ENCODE measurements around the gene SLC37A2. TPM values are rescaled to one million over a fixed set of nuclear protein-coding genes. Genes with fewer than 3 reads are reported as not detected.

Gene SLC37A2
- total and polyA plus RNA-seq, 2 of the 13 experiments (the other 11 are each of a cell fraction or from before 2014, with no cell fraction given): 4.6 to 7.1 TPM

GRCh38 chr11:125084057-125084416, 20.9 kb downstream of the SLC37A2 start:
- no peaks in the 10 kb centered on the region for H3K27me3 ChIP-seq (ENCODE audit: control insufficient read depth in 1 of 2, insufficient read depth in 2 of 2, low read length in 2 of 2)
- H3K9me3 ChIP-seq (ENCODE audit: low read length): no peaks in the 10 kb centered on the region
- TF ChIP-seq HNRNPUL1 (IDR thresholded peaks at IDR 0.05; ENCODE audit: low read depth, low read length) (no peak), PAX8 (CRISPR knock-in tag; IDR thresholded peaks at IDR 0.05; ENCODE audit: borderline replicate concordance) (no peak), IRF2 (CRISPR knock-in tag; IDR thresholded peaks at IDR 0.05) (no peak), ZNF766 (CRISPR knock-in tag; IDR thresholded peaks at IDR 0.05; ENCODE audit: borderline replicate concordance) (no peak), ZNF460 (CRISPR knock-in tag; IDR thresholded peaks at IDR 0.05; ENCODE audit: borderline replicate concordance) (no peak), MYNN (CRISPR knock-in tag; IDR thresholded peaks at IDR 0.05; ENCODE audit: low read depth) (no peak), DRAP1 (CRISPR knock-in tag; IDR thresholded peaks at IDR 0.05) (no peak), SRSF9 (IDR thresholded peaks at IDR 0.05; ENCODE audit: borderline replicate concordance, insufficient read depth, low read depth, low read length, poor library complexity, severe bottlenecking) (no peak), THAP11 (CRISPR knock-in tag; IDR thresholded peaks at IDR 0.05) (no peak), ARID2 (CRISPR knock-in tag; IDR thresholded peaks at IDR 0.05; ENCODE audit: borderline replicate concordance) (no peak), ZNF30 (CRISPR knock-in tag; IDR thresholded peaks at IDR 0.05) (no peak), SMARCE1 (IDR thresholded peaks at IDR 0.05; ENCODE audit: borderline replicate concordance) (no peak), ZNF207 (IDR thresholded peaks at IDR 0.05; ENCODE audit: borderline replicate concordance) (no peak)
- TF ChIP-seq, protein P1, sequence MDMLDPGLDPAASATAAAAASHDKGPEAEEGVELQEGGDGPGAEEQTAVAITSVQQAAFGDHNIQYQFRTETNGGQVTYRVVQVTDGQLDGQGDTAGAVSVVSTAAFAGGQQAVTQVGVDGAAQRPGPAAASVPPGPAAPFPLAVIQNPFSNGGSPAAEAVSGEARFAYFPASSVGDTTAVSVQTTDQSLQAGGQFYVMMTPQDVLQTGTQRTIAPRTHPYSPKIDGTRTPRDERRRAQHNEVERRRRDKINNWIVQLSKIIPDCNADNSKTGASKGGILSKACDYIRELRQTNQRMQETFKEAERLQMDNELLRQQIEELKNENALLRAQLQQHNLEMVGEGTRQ (IDR thresholded peaks at IDR 0.05; ENCODE audit: low read depth, low read length): no peak
- TF ChIP-seq, protein P1 (CRISPR knock-in tag; IDR thresholded peaks at IDR 0.05; ENCODE audit: borderline replicate concordance): no peak
- DNase-seq (ENCODE audit: low spot score) (no peak), ATAC-seq (no peak), FAIRE-seq (no peak)
- no peaks in the 10 kb centered on the region for H3K79me2 ChIP-seq (ENCODE audit: insufficient read depth, low read length)
- intact Hi-C loops (cut with micrococcal nuclease; ENCODE audit: unreplicated experiment) (no loop called here), in situ Hi-C loops (cut with HindIII; ENCODE audit: extremely low pct_ligation_motif_present, low pct_unique_long_range_greater_than_20kb) (no loop called here)
- BruUV-seq (replicated peaks): no TSS peak
- ChIA-PET CTCF (ENCODE audit: low intra/inter-chr PET ratio, low total read pairs) (no interaction called here), POLR2A (no interaction called here)
- H3K4me3 ChIP-seq (replicated peaks in 1 of 3; ENCODE audit: insufficient read depth in 1 of 3, low read depth in 2 of 3, low read length in 3 of 3): no peak overlapping the region
- no peaks in the 10 kb centered on the region for H4K20me1 ChIP-seq (ENCODE audit: insufficient read depth, low read length)
- H3K4me2 ChIP-seq (ENCODE audit: low read depth, low read length): no peak overlapping the region
- no peak overlapping the region for H3K9ac ChIP-seq (ENCODE audit: insufficient read depth, low read depth, low read length)
- 85% methylated on average over 6 of the region's 11 CpGs for WGBS (ENCODE audit: low lambda C conversion rate)
- H2AFZ ChIP-seq (ENCODE audit: low read length): no peak overlapping the region
- peaks cover 39% of the 10 kb centered on the region for H3K4me1 ChIP-seq (ENCODE audit: insufficient read depth, low read length)
- H3K36me3 ChIP-seq (replicated peaks in 1 of 2; ENCODE audit: control insufficient read depth in 1 of 2, insufficient read depth in 2 of 2, low read length in 2 of 2): no peaks in the 10 kb centered on the region
- no peak overlapping the region for H3K27ac ChIP-seq (ENCODE audit: extremely low read length, insufficient read depth, low read length)
